A549 (cell line): Measurements from ENCODE around the gene CHML. TPM values are rescaled to one million over a fixed set of nuclear protein-coding genes. Genes with fewer than 3 reads are reported as not detected.

Experiments
- ATAC-seq, 2 experiments: fragments of 200-7000 bp in 1 of 2; fragments of >200 bp in 1 of 2; cut with Nextera tagmentation in 1 of 2; cut with Tn5 transposase in 1 of 2; 3 replicates each; pipeline versions ENCODE4 v1.8.0 to v1.9.1; 2018 to 2020; ENCODE audit warnings: mild to moderate bottlenecking in 1 of 2, moderate library complexity in 1 of 2
- CTCF ChIA-PET: fragments of 300-600 bp; sonication (Branson Sonifier 250); formaldehyde crosslinking; extraction: SDS; loops from one replicate; lab custom pipeline; 2021; ENCODE audit warnings: antibody characterized with exemption, inconsistent platforms; lab: Yijun Ruan, JAX
- POLR2A ChIA-PET: fragments of 350-600 bp; formaldehyde crosslinking; extraction: SDS; loops from one replicate; lab custom pipeline; 2021; ENCODE audit warnings: antibody characterized with exemption, inconsistent platforms; lab: Yijun Ruan, JAX
- DNase-seq, 2 experiments: peaks; one replicate each; pipeline versions ENCODE4 v3.0.0 to v3.0.0-alpha.2; 2011 to 2016; ENCODE audit warnings: low read depth in 1 of 2, low spot score in 1 of 2
- FAIRE-seq: peaks from 2 replicates; lab custom pipeline; 2011; peaks lifted over from hg19 to GRCh38; lab: Jason Lieb, UNC
- H3K27ac ChIP-seq, 2 experiments: fragments of >200 bp; sonication (Bioruptor Twin); formaldehyde crosslinking; 3 replicates each; pipeline ENCODE4 v1.5.1; 2016 to 2017
- H3K4me1 ChIP-seq: fragments of >200 bp; sonication (Bioruptor Twin); formaldehyde crosslinking; 3 replicates; pipeline ENCODE4 v1.6.1; 2016
- H3K4me2 ChIP-seq: fragments of >200 bp; sonication (Bioruptor Twin); formaldehyde crosslinking; 3 replicates; pipeline ENCODE4 v1.6.1; 2016
- H3K4me3 ChIP-seq: fragments of >200 bp; sonication (Bioruptor Twin); formaldehyde crosslinking; 3 replicates; pipeline ENCODE4 v1.5.1; 2016
- H3K9me3 ChIP-seq: fragments of >200 bp; sonication (Bioruptor Twin); formaldehyde crosslinking; 3 replicates; pipeline ENCODE4 v1.6.1; 2016
- ATOH8 ChIP-seq: fragments of 250-450 bp; sonication (Bioruptor Pico); IDR thresholded peaks from 2 replicates; pipeline ENCODE4 v1.5.0; 2020; ENCODE audit warnings: low read depth, mild to moderate bottlenecking, moderate library complexity
- BCL3 ChIP-seq: fragments of >200 bp; sonication (Bioruptor Twin); formaldehyde crosslinking; IDR thresholded peaks from 3 replicates; pipeline ENCODE4 v1.6.1; 2016
- CEBPB ChIP-seq, 2 experiments: fragments of >200 bp in 1 of 2; sonication (Bioruptor Twin) in 1 of 2; formaldehyde crosslinking in 1 of 2; IDR thresholded peaks; 2 replicates each; pipeline ENCODE4 v1.6.1; 2012 to 2016
- CHD4 ChIP-seq: fragments of 200-600 bp; sonication (generic); IDR thresholded peaks from 2 replicates; pipeline ENCODE4 v1.6.1; 2016; ENCODE audit warnings: antibody characterized with exemption, mild to moderate bottlenecking, borderline replicate concordance
- E2F6 ChIP-seq: IDR thresholded peaks from 2 replicates; pipeline ENCODE4 v1.6.1; 2012; ENCODE audit warnings: low read depth, borderline replicate concordance
- EHF ChIP-seq: fragments of 250-450 bp; sonication (Bioruptor Pico); IDR thresholded peaks from 2 replicates; pipeline ENCODE4 v1.5.0; 2020; ENCODE audit warnings: mild to moderate bottlenecking
- EHMT2 ChIP-seq: fragments of 200-600 bp; sonication (generic); IDR thresholded peaks from 2 replicates; pipeline ENCODE4 v1.6.1; 2016; ENCODE audit warnings: antibody characterized with exemption, low read depth, mild to moderate bottlenecking, moderate library complexity
- ELK1 ChIP-seq: fragments of 150-350 bp; IDR thresholded peaks from 2 replicates; pipeline ENCODE4 v1.6.1; 2014; ENCODE audit warnings: low read depth, mild to moderate bottlenecking, low read length
- EP300 ChIP-seq, 2 experiments: fragments of >200 bp; sonication (Bioruptor Twin); formaldehyde crosslinking; IDR thresholded peaks; 2 replicates in 1 of 2; 3 replicates in 1 of 2; pipeline ENCODE4 v1.6.1; 2016 to 2017
- FOSB ChIP-seq: fragments of 250-450 bp; sonication (Bioruptor Pico); IDR thresholded peaks from 2 replicates; pipeline ENCODE4 v1.5.0; 2020; ENCODE audit warnings: mild to moderate bottlenecking, moderate library complexity
- FOXS1 ChIP-seq: fragments of 250-450 bp; sonication (Bioruptor Pico); IDR thresholded peaks from 2 replicates; pipeline ENCODE4 v1.5.0; 2020; ENCODE audit warnings: mild to moderate bottlenecking, moderate library complexity
- GATA3 ChIP-seq: IDR thresholded peaks from 2 replicates; pipeline ENCODE4 v1.6.1; 2012; ENCODE audit warnings: borderline replicate concordance
- HDAC2 ChIP-seq: fragments of 200-600 bp; sonication (generic); IDR thresholded peaks from 2 replicates; pipeline ENCODE4 v1.6.1; 2016
- HEYL ChIP-seq: fragments of 250-450 bp; sonication (Bioruptor Pico); IDR thresholded peaks from 2 replicates; pipeline ENCODE4 v1.8.0; 2021; ENCODE audit warnings: mild to moderate bottlenecking, moderate library complexity
- HOXA7 ChIP-seq: fragments of 250-450 bp; sonication (Bioruptor Pico); IDR thresholded peaks from 2 replicates; pipeline ENCODE4 v1.5.0; 2020; ENCODE audit warnings: mild to moderate bottlenecking, moderate library complexity
- HOXB13 ChIP-seq: fragments of 250-450 bp; sonication (Bioruptor Pico); IDR thresholded peaks from 2 replicates; pipeline ENCODE4 v1.5.0; 2020; ENCODE audit warnings: low read depth, mild to moderate bottlenecking, moderate library complexity
- JUN ChIP-seq, 2 experiments: fragments of >200 bp; sonication (Bioruptor Twin); formaldehyde crosslinking; IDR thresholded peaks; 2 replicates in 1 of 2; 3 replicates in 1 of 2; pipeline ENCODE4 v1.6.1; 2016 to 2017
- KDM1A ChIP-seq: fragments of 200-600 bp; sonication (generic); IDR thresholded peaks from 2 replicates; pipeline ENCODE4 v1.6.1; 2016; ENCODE audit warnings: low read depth, mild to moderate bottlenecking
- MAFK ChIP-seq: fragments of 450-650 bp; IDR thresholded peaks from 2 replicates; pipeline ENCODE4 v1.6.1; 2014; ENCODE audit not compliant: partially characterized antibody
- MAZ ChIP-seq: fragments of 150-350 bp; IDR thresholded peaks from 2 replicates; pipeline ENCODE4 v1.6.1; 2014; ENCODE audit warnings: antibody characterized with exemption, low read depth, low read length, borderline replicate concordance
- MYC ChIP-seq: IDR thresholded peaks from 2 replicates; pipeline ENCODE4 v1.6.1; 2012; ENCODE audit warnings: mild to moderate bottlenecking, inconsistent platforms, low read length, improper control_type of control experiment, borderline replicate concordance
- PBX3 ChIP-seq: IDR thresholded peaks from 2 replicates; pipeline ENCODE4 v1.6.1; 2012
- PHF8 ChIP-seq: fragments of 200-600 bp; sonication (generic); IDR thresholded peaks from 2 replicates; pipeline ENCODE4 v1.6.1; 2016; ENCODE audit warnings: low read depth, mild to moderate bottlenecking, antibody characterized with exemption, moderate library complexity, borderline replicate concordance
- POLR2A ChIP-seq: IDR thresholded peaks from 2 replicates; pipeline ENCODE4 v1.6.1; 2012; ENCODE audit warnings: mild to moderate bottlenecking, low read length
- POLR2AphosphoS2 ChIP-seq: conservative IDR thresholded peaks from 2 replicates; pipeline ENCODE4 v1.6.1; 2012; ENCODE audit warnings: low read length, improper control_type of control experiment, inconsistent platforms
- RFX5 ChIP-seq: fragments of 450-650 bp; IDR thresholded peaks from 2 replicates; pipeline ENCODE4 v1.7.1; 2014; ENCODE audit warnings: antibody characterized with exemption, mild to moderate bottlenecking, moderate library complexity
- RNF2 ChIP-seq: fragments of 200-600 bp; sonication (generic); IDR thresholded peaks from 2 replicates; pipeline ENCODE4 v1.6.1; 2016; ENCODE audit warnings: low read depth, mild to moderate bottlenecking, antibody characterized with exemption, moderate library complexity, borderline replicate concordance
- TFCP2L1 ChIP-seq: fragments of 250-450 bp; sonication (Bioruptor Pico); IDR thresholded peaks from 2 replicates; pipeline ENCODE4 v1.5.0; 2021; ENCODE audit warnings: mild to moderate bottlenecking
- TP53 ChIP-seq: fragments of 250-450 bp; sonication (Bioruptor Pico); IDR thresholded peaks from 2 replicates; pipeline ENCODE4 v1.5.0; 2021; ENCODE audit warnings: mild to moderate bottlenecking, moderate library complexity
- ZFP36 ChIP-seq: fragments of 450-650 bp; IDR thresholded peaks from 2 replicates; pipeline ENCODE4 v1.6.1; 2014; ENCODE audit warnings: borderline replicate concordance; ENCODE audit not compliant: partially characterized antibody
- ZNF302 ChIP-seq: fragments of 250-450 bp; sonication (Bioruptor Pico); IDR thresholded peaks from 2 replicates; pipeline ENCODE4 v1.9.0; 2021; ENCODE audit warnings: inconsistent platforms, mild to moderate bottlenecking, moderate library complexity
- WGBS: methylation state at CpG from one replicate; pipeline ENCODE4 v1.1.6; 2017; ENCODE audit errors: missing lambda C conversion rate; 5-methylcytosine and 5-hydroxymethylcytosine counted together
- polyA plus RNA-seq, 4 experiments: library from polyadenylated mRNA; depleted of rRNA in 3 of 4; stranded (reverse); fragments of >200 nt; fragmentation: RNase III in 1 of 4; extraction: RNeasy Plus Mini Kit Qiagen cat#74134 plus additional on column Dnase treatment in 1 of 4; gene quantifications; 2 replicates in 3 of 4; 3 replicates in 1 of 4; pipeline ENCODE4 v1.2.3, GENCODE V29; 2011 to 2017

CHML gene
- polyA plus RNA-seq, 2 of the 4 experiments (the other 2 are of a cell fraction), result 8.8 to 15.2 TPM

GRCh38 chr1:241654641-241655040, 14.5 kb upstream of the CHML start:
- POLR2A ChIA-PET, result no interaction called here
- H3K4me3 ChIP-seq, result no peak overlapping the region
- TF ChIP-seq ELK1 (no peak), MAFK (no peak), ZNF302 (CRISPR knock-in tag) (no peak), RFX5 (no peak), KDM1A (no peak), E2F6 (no peak), PHF8 (no peak), GATA3 (no peak), HDAC2 (no peak), EP300 (IDR thresholded peaks at IDR 0.05) (no peak), CHD4 (no peak), RNF2 (no peak), ZFP36 (no peak), HEYL (CRISPR knock-in tag) (no peak), FOXS1 (CRISPR knock-in tag) (no peak), MAZ (no peak), TFCP2L1 (CRISPR knock-in tag) (no peak), HOXA7 (CRISPR knock-in tag) (no peak), EHF (no peak), JUN (IDR thresholded peaks at IDR 0.05) (no peak)
- TF ChIP-seq, all 56 proteins: peak for 0
- FAIRE-seq, result no peak
- Histone ChIP-seq H3K27ac (no peak overlapping the region), H3K9me3 (no peaks in the 10 kb centered on the region), H3K4me2 (no peak overlapping the region), H3K4me1 (peaks cover 12% of the 10 kb centered on the region; the same call in 1 of the 3 replicates)
- WGBS, result 57% methylated on average over 1 of the region's 1 CpG
- ATAC-seq, result no peak
- DNase-seq, result no peak
- CTCF ChIA-PET, result no interaction called here

DNA sequence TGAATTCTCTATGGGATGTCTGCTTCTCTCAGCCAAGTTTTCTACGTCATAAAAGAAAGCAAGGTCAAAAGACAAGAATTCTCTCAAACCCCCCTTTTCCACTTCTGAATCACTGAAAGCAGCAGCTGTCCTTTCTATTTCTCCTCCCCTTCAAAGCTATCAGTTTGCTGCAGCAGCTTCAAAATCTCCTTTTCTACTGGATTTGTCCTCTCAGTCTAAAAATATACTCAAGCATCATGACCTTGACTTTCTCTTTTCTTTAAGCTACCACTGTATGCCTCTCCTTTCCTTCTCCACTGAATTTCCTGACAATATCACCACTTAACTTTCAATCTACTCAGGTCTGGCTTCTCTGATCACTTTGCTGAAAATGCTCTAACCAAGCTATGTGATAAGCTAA, 13.8 kb upstream of the CHML start:
- ChIA-PET POLR2A (no interaction called here), CTCF (no interaction called here)
- no peak overlapping the region for H3K4me3 ChIP-seq
- no peak for ATAC-seq
- H3K27ac ChIP-seq, result no peak overlapping the region
- no peak for FAIRE-seq
- no peaks in the 10 kb centered on the region for H3K9me3 ChIP-seq
- H3K4me1 ChIP-seq, result peaks cover 12% of the 10 kb centered on the region; the same call in 1 of the 3 replicates
- DNase-seq, result no peak
- H3K4me2 ChIP-seq, result no peak overlapping the region
- 90% methylated on average over 1 of the region's 1 CpG for WGBS
- TF ChIP-seq KDM1A (no peak), E2F6 (no peak), ATOH8 (no peak), TP53 (CRISPR knock-in tag) (no peak), EHMT2 (no peak), HEYL (CRISPR knock-in tag) (no peak), RNF2 (no peak), POLR2A (no peak), CEBPB (IDR thresholded peaks at IDR 0.05) (no peak), HOXB13 (no peak), JUN (IDR thresholded peaks at IDR 0.05) (no peak), MYC (no peak), FOSB (no peak), POLR2AphosphoS2 (no peak), PBX3 (no peak), RFX5 (no peak), BCL3 (no peak)
